Tibial nerve (tissue), 4 donors: ENCODE data around the gene MLNR. TPM values are rescaled to one million over a fixed set of nuclear protein-coding genes. Genes with fewer than 3 reads are reported as not detected.

Source experiments
- DNase-seq, 2 donors: peaks; one replicate each; pipeline ENCODE4 v3.0.0-alpha.2; 2019; ENCODE audit warnings: low spot score in 2 of 2
- H3K27ac ChIP-seq, 4 donors: fragments of 200-600 bp; sonication (generic) in 3 of 4; one replicate each; pipeline ENCODE4 v1.5.1; 2017 to 2019; ENCODE audit warnings: mild to moderate bottlenecking in 1 of 4
- H3K27me3 ChIP-seq, 2 donors: fragments of 200-600 bp; sonication (generic) in 1 of 2; one replicate each; pipeline versions ENCODE4 v1.5.1 to v1.6.0; 2017 to 2019
- H3K36me3 ChIP-seq, 3 donors: fragments of 200-600 bp; sonication (generic); one replicate each; pipeline ENCODE4 v1.5.1; 2018 to 2019
- H3K4me1 ChIP-seq, 4 donors: fragments of 200-600 bp; sonication (generic) in 3 of 4; one replicate each; pipeline ENCODE4 v1.5.1; 2017 to 2019
- H3K4me3 ChIP-seq, 4 donors: fragments of 200-600 bp; sonication (generic) in 3 of 4; one replicate each; pipeline ENCODE4 v1.5.1; 2017 to 2019; ENCODE audit warnings: mild to moderate bottlenecking in 1 of 4, moderate library complexity in 1 of 4
- H3K9me3 ChIP-seq, 4 donors: fragments of 200-600 bp; sonication (generic) in 3 of 4; one replicate each; pipeline ENCODE4 v1.5.1; 2017 to 2019
- CTCF ChIP-seq, 5 experiments: fragments of 200-600 bp in 3 of 5; fragments of 450-650 bp in 2 of 5; sonication (generic) in 3 of 5; IDR thresholded peaks; one replicate each; pipeline ENCODE4 v1.5.1; 2016 to 2019; ENCODE audit warnings: antibody characterized with exemption in 5 of 5, mild to moderate bottlenecking in 3 of 5, moderate library complexity in 2 of 5
- EP300 ChIP-seq, 2 donors: sonication (generic); formaldehyde crosslinking; IDR thresholded peaks; one replicate each; pipeline ENCODE4 v1.6.1; 2017; ENCODE audit warnings: antibody characterized with exemption in 2 of 2, mild to moderate bottlenecking in 1 of 2
- POLR2A ChIP-seq, 2 donors: fragments of 450-650 bp; IDR thresholded peaks; one replicate each; pipeline ENCODE4 v1.6.1; 2017; ENCODE audit warnings: antibody characterized with exemption in 2 of 2, mild to moderate bottlenecking in 2 of 2, moderate library complexity in 2 of 2
- WGBS, 2 donors: methylation state at CpG; one replicate each; pipeline ENCODE4 v1.1.5; 2018; 5-methylcytosine and 5-hydroxymethylcytosine counted together
- small RNA-seq: library from RNA; depleted of rRNA; stranded (forward); fragments of <200 nt; gene quantifications from one replicate; pipeline ENCODE3, GENCODE V24; 2016
- total RNA-seq, 4 donors: library from RNA; depleted of rRNA; stranded (reverse); fragments of >200 nt; gene quantifications; one replicate each; pipeline ENCODE4 v1.1.0, GENCODE V29; 2016

MLNR gene
- total RNA-seq, 4 donors from 2014 or later: 0.42 TPM; not detected in 3

- peak overlapping the region in 3 of 4 donors; percentile 35 to 79 (median 70) for H3K27ac ChIP-seq
- H3K4me1 ChIP-seq: peaks cover 0 to 19% (median 8%) of the 10 kb centered on the region in 4 donors
- DNase-seq: no peak
- no peak overlapping the region for H3K4me3 ChIP-seq
- TF ChIP-seq EP300 (IDR thresholded peaks at IDR 0.05) (no peak), CTCF (IDR thresholded peaks at IDR 0.05) (no peak), POLR2A (IDR thresholded peaks at IDR 0.05) (no peak)
- 43 to 76% methylated on average over 1 of the region's 1 CpG for WGBS, 2 donors
- no peaks in the 10 kb centered on the region for H3K9me3 ChIP-seq
- H3K36me3 ChIP-seq: peaks cover 0 to 26% (median 0%) of the 10 kb centered on the region in 3 donors
- no peaks in the 10 kb centered on the region for H3K27me3 ChIP-seq
These were observed 51.1 kb downstream of the MLNR start for GRCh38 chr13:49271264-49271663.

Small RNA genes lying within 50 kb of the gene (small RNA-seq; reads per million reads assigned to genes)
- gene COX7CP1: not detected

Other genes starting within 250 kb of the MLNR start
- gene FNDC3A, start 244.4 kb upstream of the MLNR start, total RNA-seq: 10 to 100 TPM; 38.2 to 57.7 (median 47.0) TPM
- 10 to 100 TPM in 3 of 4 donors, 1 to 10 TPM in 1; 9.0 to 19.5 (median 14.1) TPM for gene CDADC1, start 27.6 kb downstream of the MLNR start, total RNA-seq
- 100 to 1,000 TPM in 3 of 4 donors, 10 to 100 TPM in 1; 89.4 to 152 (median 107) TPM for gene CAB39L, start 223.7 kb downstream of the MLNR start, total RNA-seq
- gene SETDB2, start 223.9 kb downstream of the MLNR start, total RNA-seq: 10 to 100 TPM in 3 of 4 donors, 1 to 10 TPM in 1; 9.2 to 16.5 (median 13.0) TPM